ENCODE data around the gene RSBN1L.

- TF ChIP-seq CTCF (conservative IDR thresholded peaks at IDR 0.05; ENCODE audit: low read depth, low read length) (no peak), EZH2 (IDR thresholded peaks at IDR 0.05; ENCODE audit: borderline replicate concordance, low read depth, low read length, poor library complexity, severe bottlenecking) (no peak)
These were observed 40.7 kb downstream of the RSBN1L start for GRCh38 chr7:77736991-77737390.
